Common myeloid progenitor, CD34-positive (primary cell): ENCODE measurements around the gene C1orf232.
A peak's percentile ranks its signal among the peaks of the same experiment; 100 is the strongest.

Experiments
- CTCF ChIA-PET: fragments of 350-600 bp; sonication (Branson Sonifier 250); formaldehyde crosslinking; loops from one replicate; lab custom pipeline; 2021; ENCODE audit warnings: antibody characterized with exemption; lab: Charles Lee
- POLR2A ChIA-PET: fragments of 350-600 bp; sonication (Branson Sonifier 250); formaldehyde crosslinking; loops from one replicate; lab custom pipeline; 2021; ENCODE audit warnings: antibody characterized with exemption; lab: Charles Lee
- DNase-seq, 3 donors: peaks; one replicate each; pipeline versions ENCODE4 v3.0.0 to v3.0.0-alpha.2; 2013
- H3K27ac ChIP-seq, 2 experiments: 1 replicate in 1 of 2; 2 replicates in 1 of 2; pipeline ENCODE4 v1.7.0; 2013; ENCODE audit warnings: inconsistent platforms in 2 of 2, low read length in 2 of 2, mild to moderate bottlenecking in 2 of 2, low read depth in 1 of 2, moderate library complexity in 1 of 2; ENCODE audit not compliant: severe bottlenecking in 2 of 2, insufficient read depth in 1 of 2, poor library complexity in 1 of 2
- H3K27me3 ChIP-seq, 5 experiments: replicated peaks in 2 of 5; 1 replicate in 3 of 5; 2 replicates in 2 of 5; pipeline versions ENCODE4 v1.6.1 to v1.7.0; 2013; ENCODE audit warnings: low read length in 4 of 5, mild to moderate bottlenecking in 2 of 5, moderate library complexity in 2 of 5, inconsistent platforms in 1 of 5; ENCODE audit not compliant: insufficient read depth in 5 of 5, control insufficient read depth in 4 of 5
- H3K36me3 ChIP-seq, 4 experiments: 1 replicate in 2 of 4; 2 replicates in 2 of 4; pipeline versions ENCODE4 v1.6.1 to v1.7.0; 2013; ENCODE audit warnings: low read length in 3 of 4, control low read depth in 1 of 4, mild to moderate bottlenecking in 1 of 4; ENCODE audit not compliant: control insufficient read depth in 4 of 4, insufficient read depth in 4 of 4
- H3K4me1 ChIP-seq, 4 experiments: 1 replicate in 3 of 4; 2 replicates in 1 of 4; pipeline versions ENCODE4 v1.6.1 to v1.7.1; 2013; ENCODE audit warnings: low read length in 3 of 4, mild to moderate bottlenecking in 3 of 4, control low read depth in 1 of 4, inconsistent platforms in 1 of 4, moderate library complexity in 1 of 4; ENCODE audit not compliant: control insufficient read depth in 4 of 4, insufficient read depth in 4 of 4; ENCODE audit errors: control extremely low read depth in 1 of 4
- H3K4me3 ChIP-seq, 7 experiments: 1 replicate in 4 of 7; 2 replicates in 3 of 7; pipeline versions ENCODE4 v1.5.1 to v1.7.0; 2013; ENCODE audit warnings: mild to moderate bottlenecking in 7 of 7, low read length in 6 of 7, moderate library complexity in 6 of 7, inconsistent platforms in 2 of 7, low read depth in 2 of 7, control low read depth in 1 of 7; ENCODE audit not compliant: insufficient read depth in 4 of 7, control insufficient read depth in 1 of 7; ENCODE audit errors: extremely low read depth in 1 of 7
- H3K9me3 ChIP-seq, 5 experiments: 1 replicate in 4 of 5; 2 replicates in 1 of 5; pipeline versions ENCODE4 v1.6.1 to v1.7.1; 2013; ENCODE audit warnings: low read length in 4 of 5, mild to moderate bottlenecking in 2 of 5, inconsistent platforms in 1 of 5, low read depth in 1 of 5, moderate library complexity in 1 of 5; ENCODE audit not compliant: control insufficient read depth in 4 of 5, insufficient read depth in 2 of 5; ENCODE audit errors: control extremely low read depth in 1 of 5
- WGBS: methylation state at CpG from one replicate; pipeline ENCODE4 v1.1.5; 2013; ENCODE audit not compliant: insufficient coverage; 5-methylcytosine and 5-hydroxymethylcytosine counted together

Gene C1orf232

DNA sequence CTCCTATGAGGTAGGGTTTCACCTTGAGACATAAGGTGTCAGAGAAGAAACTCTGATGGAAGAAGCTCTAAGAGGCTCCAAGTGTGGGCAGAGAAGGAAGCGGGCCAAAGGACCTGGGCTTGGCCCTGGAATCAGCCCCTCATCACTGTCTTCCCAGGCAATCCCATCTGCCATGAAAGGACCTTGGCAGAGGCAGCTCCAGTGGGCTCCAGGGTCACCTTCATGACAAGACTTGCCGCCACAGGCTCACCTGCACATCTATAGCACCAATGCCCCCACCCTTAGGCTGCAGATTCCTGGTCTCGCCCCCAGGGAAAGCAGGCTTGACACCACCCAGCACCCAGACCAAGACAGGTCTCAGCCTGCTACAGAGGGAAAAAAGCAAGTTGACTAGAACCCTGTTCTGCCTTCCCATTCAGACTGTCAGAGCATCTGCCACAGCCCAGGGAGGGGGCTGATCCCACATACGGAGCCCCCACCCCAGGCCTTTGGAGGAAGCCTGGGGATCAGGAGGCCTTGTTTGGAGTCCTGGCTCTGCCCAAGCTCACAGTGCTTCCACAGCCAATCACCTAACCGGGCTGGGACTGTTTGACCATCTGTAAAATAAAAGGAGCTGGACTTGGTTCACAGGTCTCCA lies 10.4 kb downstream of the C1orf232 start:
- Histone ChIP-seq H3K9me3 (no peaks in the 10 kb centered on the region), H3K27ac (no peak overlapping the region)
- CTCF ChIA-PET = interaction anchor here (2.3 to 5.7 kb wide), 2 partner anchors 12 to 56 kb away, joined by 9 to 56 read pairs; no protein-coding TSS in a partner anchor

DNA sequence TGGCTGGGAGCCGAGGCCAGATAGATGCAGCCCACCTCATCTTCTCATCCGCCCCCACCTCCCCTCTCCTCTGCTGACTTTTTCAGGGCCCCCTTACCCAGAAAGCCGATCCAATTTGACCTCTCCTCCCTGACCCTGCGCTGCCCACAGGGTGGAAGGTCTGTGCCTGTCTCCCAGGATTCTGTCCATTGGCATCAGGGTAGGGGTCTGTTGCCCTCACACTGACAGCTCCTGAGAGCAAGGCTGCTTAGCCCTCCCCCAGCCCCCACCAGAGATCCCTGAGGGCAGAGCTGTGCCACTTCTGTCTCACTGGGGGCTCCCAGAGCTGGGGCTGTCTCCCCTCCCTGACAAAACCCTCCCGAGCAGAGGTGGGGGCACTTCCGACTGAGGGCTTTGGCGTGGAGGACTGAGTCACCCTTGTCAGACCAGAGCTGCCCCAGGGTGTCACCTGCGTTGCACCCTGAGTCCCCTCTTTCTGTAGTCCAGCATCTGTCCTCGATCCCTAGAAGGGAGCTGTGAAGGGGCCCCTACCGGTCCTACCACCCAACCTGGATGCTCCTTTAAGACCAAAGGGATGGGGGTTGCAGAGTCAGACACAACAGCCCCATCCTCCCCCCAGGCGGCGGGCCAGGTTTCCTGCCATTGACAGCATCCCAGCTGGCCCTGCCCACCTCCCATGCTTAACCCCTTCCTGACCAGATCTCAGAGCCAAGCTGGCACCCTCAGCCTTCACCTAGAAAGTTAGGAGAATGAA lies 12.3 kb downstream of the C1orf232 start:
- peak in 2 of 3 donors; percentile 57 to 74 for DNase-seq
- H3K4me1 ChIP-seq = peaks cover 0 to 52% (median 44%) of the 10 kb centered on the region in 4 experiments
- H3K27ac ChIP-seq = no peak overlapping the region
- CTCF ChIA-PET = interaction anchor here (0.7 to 5.7 kb wide), 14 partner anchors 10 to 260 kb away, joined by 3 to 56 read pairs (median 4); partner anchors contain the start of genes CEP85 and ZNF593
- no peaks in the 10 kb centered on the region for H3K36me3 ChIP-seq
- H3K4me3 ChIP-seq = peak overlapping the region in 4 of 7 experiments; percentile 4 to 49 (median 12)
- peaks cover 0 to 28% (median 6%) of the 10 kb centered on the region in 5 experiments for H3K27me3 ChIP-seq
- 16% methylated on average over 8 of the region's 12 CpGs for WGBS
- POLR2A ChIA-PET = interaction anchor here (0.5 to 1.1 kb wide), 4 partner anchors 9 to 185 kb away, joined by 3 to 6 read pairs (median 4); no protein-coding TSS in a partner anchor
- no peaks in the 10 kb centered on the region for H3K9me3 ChIP-seq

More for the DNA sequence above, 10.4 kb downstream of the C1orf232 start:
- WGBS = 87% methylated on average over 5 of the region's 5 CpGs
- Histone ChIP-seq H3K4me1 (peaks cover 0 to 61% (median 52%) of the 10 kb centered on the region in 4 experiments), H3K27me3 (peaks cover 0 to 38% (median 14%) of the 10 kb centered on the region in 5 experiments), H3K36me3 (no peaks in the 10 kb centered on the region), H3K4me3 (no peak overlapping the region)
- POLR2A ChIA-PET = interaction anchor here (1.1 kb wide), 1 partner anchor 11 kb away, joined by 3 read pairs; the partner anchor contains the start of gene ZNF593
- no peak for DNase-seq

DNA sequence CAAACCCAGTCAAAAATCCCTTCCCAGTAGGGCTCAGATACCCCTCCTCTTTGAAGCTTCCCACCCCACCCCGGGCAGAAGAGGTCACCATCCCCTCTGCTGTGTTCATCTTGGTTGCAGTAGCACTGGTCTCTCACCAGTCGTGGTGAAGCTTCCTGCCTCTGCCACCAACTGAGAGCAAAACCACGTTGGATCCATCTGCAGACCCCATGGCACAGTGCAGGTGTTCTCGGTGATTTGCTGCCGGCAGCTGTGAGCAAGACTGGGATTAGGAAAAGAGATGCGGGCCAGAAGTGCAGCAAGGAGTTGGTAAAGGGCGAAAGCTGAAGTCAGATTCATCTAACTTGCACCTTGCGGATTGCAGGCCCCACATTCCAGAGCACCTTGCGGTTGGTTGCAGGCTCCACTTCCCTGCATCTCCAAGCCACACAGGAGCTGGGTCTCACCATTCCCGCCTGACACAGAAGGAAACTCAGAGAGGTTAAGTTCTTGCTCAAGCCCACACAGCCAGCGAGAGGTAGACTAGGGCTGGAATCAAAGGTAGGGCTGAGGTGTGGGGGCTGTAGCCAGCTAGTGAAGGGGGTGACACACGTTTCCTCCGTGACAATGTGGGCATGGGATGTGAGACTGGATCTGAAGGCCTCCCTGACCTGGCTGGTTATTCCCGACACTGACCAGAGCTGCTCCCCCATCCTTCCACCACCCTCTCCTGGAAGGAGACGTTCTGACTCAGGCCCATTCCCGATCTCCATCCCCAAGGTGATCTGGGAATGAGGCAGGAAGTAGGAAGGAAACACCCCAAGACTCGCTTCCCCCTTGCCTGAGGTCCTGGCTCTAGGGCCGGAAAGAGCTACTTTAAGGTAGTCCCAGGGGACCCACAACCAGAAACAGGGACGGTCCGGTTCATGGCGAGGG lies 13.1 kb downstream of the C1orf232 start:
- Histone ChIP-seq H3K27ac (no peak overlapping the region), H3K4me1 (peaks cover 0 to 44% (median 35%) of the 10 kb centered on the region in 4 experiments), H3K9me3 (no peaks in the 10 kb centered on the region), H3K36me3 (no peaks in the 10 kb centered on the region), H3K27me3 (peaks cover 0 to 19% (median 0%) of the 10 kb centered on the region in 5 experiments), H3K4me3 (peak overlapping the region in 2 of 7 experiments; percentile 6 to 11)
- CTCF ChIA-PET = interaction anchor here (0.8 to 5.7 kb wide), 10 partner anchors 8 to 78 kb away, joined by 3 to 56 read pairs (median 6); partner anchors contain the start of genes CEP85 and ZNF593
- 54% methylated on average over 16 of the region's 21 CpGs for WGBS
- no peak for DNase-seq
- POLR2A ChIA-PET = interaction anchor here (1.1 to 1.5 kb wide), 2 partner anchors 10 kb away, joined by 4 read pairs; no protein-coding TSS in a partner anchor

GRCh38 chr1:26154750-26155149 lies 14.0 kb downstream of the C1orf232 start:
- Histone ChIP-seq H3K4me3 (no peak overlapping the region), H3K4me1 (peaks cover 0 to 43% (median 35%) of the 10 kb centered on the region in 4 experiments), H3K27ac (no peak overlapping the region), H3K9me3 (no peaks in the 10 kb centered on the region), H3K27me3 (peaks cover 0 to 16% (median 0%) of the 10 kb centered on the region in 5 experiments), H3K36me3 (no peaks in the 10 kb centered on the region)
- WGBS = 47% methylated on average over 4 of the region's 9 CpGs
- POLR2A ChIA-PET = interaction anchor here (1.5 kb wide), 1 partner anchor 9 kb away, joined by 4 read pairs; no protein-coding TSS in a partner anchor
- CTCF ChIA-PET = interaction anchor here (1.2 to 5.7 kb wide), 5 partner anchors 8 to 51 kb away, joined by 6 to 56 read pairs (median 9); partner anchors contain the start of gene ZNF593
- no peak for DNase-seq

- no peak overlapping the region for H3K4me3 ChIP-seq
- no peak for DNase-seq
- WGBS = 100% methylated on average over 1 of the region's 5 CpGs
- H3K36me3 ChIP-seq = no peaks in the 10 kb centered on the region
- POLR2A ChIA-PET = no interaction called here
- peaks cover 0 to 17% (median 0%) of the 10 kb centered on the region in 5 experiments for H3K27me3 ChIP-seq
- no peaks in the 10 kb centered on the region for H3K9me3 ChIP-seq
- H3K4me1 ChIP-seq = peaks cover 0 to 36% (median 30%) of the 10 kb centered on the region in 4 experiments
- CTCF ChIA-PET = interaction anchor here (0.9 to 5.7 kb wide), 7 partner anchors 7 to 51 kb away, joined by 3 to 56 read pairs (median 6); partner anchors contain the start of gene ZNF593
- H3K27ac ChIP-seq = no peak overlapping the region
Measured at GRCh38 chr1:26153966-26154532, 14.7 kb downstream of the C1orf232 start.

DNA sequence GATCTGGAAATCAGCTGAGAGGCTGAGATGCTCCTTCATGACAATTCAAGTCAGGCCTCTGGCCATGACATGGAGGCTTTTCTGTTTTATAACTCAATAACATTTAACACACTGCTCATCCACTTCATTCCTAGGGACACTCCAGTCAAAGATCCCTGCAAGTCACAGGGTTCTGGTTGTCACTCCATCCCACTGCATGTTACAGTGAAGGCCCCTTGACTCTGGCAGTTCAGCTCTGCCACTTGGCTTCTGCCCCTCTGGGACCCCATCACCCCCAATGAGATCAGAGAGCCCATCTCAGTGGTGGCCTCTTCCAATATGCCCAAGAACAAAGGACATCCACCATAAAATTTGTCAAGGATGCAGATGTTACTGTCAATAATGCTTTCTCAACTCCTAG lies 19.9 kb downstream of the C1orf232 start:
- Histone ChIP-seq H3K27me3 (peaks cover 0 to 10% (median 0%) of the 10 kb centered on the region in 5 experiments), H3K9me3 (no peaks in the 10 kb centered on the region), H3K27ac (no peak overlapping the region), H3K36me3 (no peaks in the 10 kb centered on the region), H3K4me1 (peaks cover 0 to 3% (median 3%) of the 10 kb centered on the region in 4 experiments), H3K4me3 (no peak overlapping the region)
- CTCF ChIA-PET = interaction anchor here (1.3 to 11.6 kb wide), 5 partner anchors 7 to 85 kb away, joined by 3 to 188 read pairs (median 56); partner anchors contain the start of genes CEP85 and FAM110D
- DNase-seq = no peak
- POLR2A ChIA-PET = interaction anchor here (0.6 kb wide), 1 partner anchor 58 kb away, joined by 3 read pairs; no protein-coding TSS in a partner anchor
